ELF-1 (cell line): ENCODE measurements around the gene AKR1C3.
"Not testable (repeated sequence)": the region's sequence is repeated elsewhere in the genome, so short reads cannot be mapped to it uniquely, and the experiment has no call there.

Source experiments
- DNase-seq: peaks from one replicate; pipeline ENCODE4 v3.0.0-alpha.2; 2016; ENCODE audit warnings: low read depth, low spot score

Gene AKR1C3

GRCh38 chr10:5094265-5095205 is at the start of gene AKR1C3:
TSS of gene AKR1C3 (plus strand) at chr10:5094414. CDS start at chr10:5094445, 31 bp downstream.
- DNase-seq, result peak; percentile 11

- DNase-seq, result no peak
These were observed 49.1 kb upstream of the AKR1C3 start for GRCh38 chr10:5045095-5045494.

DNA sequence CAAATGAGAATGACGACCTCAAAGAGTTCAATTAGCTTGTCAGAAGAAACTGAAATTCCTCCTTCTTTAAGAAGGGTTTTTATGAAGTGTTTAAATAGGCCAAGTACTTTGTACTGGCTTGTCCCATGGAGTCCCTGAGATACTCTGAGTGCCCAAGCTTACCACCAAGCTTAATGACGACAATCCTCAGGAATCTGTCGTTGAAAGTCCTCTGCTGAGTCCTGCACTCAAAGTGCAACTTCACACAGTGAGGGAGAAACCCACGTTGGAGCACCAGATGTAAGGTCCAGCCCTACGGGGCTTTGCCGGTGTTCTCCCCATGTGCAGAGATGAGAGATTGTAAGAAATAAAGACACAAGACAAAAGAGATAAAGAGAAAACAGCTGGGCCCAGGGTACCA is 47.8 kb upstream of the AKR1C3 start:
- no peak for DNase-seq

DNA sequence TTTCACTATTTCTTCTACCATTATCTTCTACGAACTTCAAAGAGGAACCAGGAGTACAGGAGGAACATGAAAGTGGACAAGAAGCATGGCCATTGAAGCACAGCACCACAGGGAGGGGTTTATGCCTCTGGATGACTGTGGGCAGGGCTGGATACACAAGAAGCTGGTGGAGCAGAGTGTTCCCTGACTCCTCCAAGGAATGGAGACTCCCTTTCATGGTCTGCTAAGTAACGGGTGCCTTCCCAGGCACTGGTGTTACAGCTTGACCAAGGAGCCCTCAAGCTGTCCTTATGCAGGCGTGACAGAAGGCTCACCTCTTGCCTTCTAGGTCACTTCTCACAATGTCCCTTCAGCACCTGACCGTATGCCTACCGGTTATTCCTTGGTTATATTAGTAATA is 47.2 kb upstream of the AKR1C3 start:
- DNase-seq, result not testable (repeated sequence)

DNA sequence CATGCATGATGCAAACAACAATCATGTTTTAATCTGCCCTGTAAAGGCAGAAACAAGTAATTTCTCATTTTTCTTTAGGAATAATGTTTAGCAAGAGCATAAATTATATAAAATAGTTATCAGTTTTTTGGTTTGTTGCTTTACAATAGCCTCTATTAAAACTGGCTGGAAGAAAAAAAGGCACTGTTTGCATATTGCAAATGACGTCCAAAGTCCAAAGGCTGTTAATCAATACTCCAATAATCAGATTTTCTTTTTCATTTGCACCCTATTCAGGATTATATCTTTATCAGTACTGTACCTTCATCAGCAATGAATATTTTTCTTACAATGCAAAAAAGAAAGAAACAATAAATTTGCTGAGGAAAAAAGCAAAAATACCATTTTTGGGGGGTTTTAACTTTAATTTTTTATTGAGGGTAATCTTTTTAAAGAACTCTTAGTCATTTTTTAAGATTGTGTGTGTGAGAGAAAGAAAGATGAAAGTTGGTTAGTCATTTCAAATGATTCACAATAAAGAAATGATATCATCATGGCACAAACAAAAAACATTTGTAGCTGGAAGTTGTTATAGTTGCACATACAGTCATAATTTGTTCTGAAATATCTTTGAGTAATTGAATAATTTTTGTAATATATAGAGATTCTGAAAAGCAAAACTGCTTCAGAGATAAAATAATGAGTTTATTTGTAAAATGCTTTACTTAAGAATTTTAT is 46.1 kb upstream of the AKR1C3 start:
- DNase-seq, result no peak

GRCh38 chr10:5052951-5053500 is 41.2 kb upstream of the AKR1C3 start:
- DNase-seq, result not testable (repeated sequence)

DNA sequence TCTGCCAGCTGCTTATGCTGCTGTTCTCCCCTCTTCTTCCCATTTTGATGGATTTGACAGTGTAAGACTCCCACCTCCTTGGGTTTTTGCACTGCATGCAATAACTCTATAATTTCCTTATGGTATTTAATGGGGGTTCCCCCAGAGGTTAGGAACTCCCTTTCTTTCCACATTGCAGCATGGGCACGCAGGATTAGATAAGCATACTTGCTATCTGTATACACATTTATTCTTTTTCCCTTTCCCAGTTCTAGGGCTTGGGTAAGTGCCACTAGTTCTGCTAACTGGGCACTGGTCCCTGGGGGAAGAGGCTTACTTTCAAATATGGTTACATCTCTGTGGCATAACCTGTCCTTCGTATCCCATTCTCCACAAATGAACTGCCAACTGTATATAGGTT is 39.4 kb upstream of the AKR1C3 start:
- DNase-seq, result not testable (repeated sequence)

DNA sequence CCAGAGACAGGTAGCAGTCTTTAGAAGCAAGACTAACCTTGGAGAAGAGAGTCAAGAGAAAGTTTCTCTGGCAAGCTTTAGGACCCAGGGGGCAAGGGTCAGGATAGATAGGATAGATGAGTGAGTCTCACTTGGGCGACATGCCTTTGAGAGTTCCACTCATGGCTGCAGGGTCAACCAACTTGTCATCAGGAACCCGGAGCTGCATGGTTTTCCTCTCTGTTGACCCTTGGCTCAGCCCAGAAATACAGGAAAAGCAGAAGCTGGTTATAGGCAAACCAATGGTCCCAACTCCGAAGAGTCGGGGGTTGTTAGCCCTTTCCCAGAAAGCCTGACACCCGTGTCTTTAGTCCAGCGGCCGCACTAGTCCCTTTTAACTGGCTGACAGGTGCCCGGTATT is 34.9 kb upstream of the AKR1C3 start:
- not testable (repeated sequence) for DNase-seq

DNA sequence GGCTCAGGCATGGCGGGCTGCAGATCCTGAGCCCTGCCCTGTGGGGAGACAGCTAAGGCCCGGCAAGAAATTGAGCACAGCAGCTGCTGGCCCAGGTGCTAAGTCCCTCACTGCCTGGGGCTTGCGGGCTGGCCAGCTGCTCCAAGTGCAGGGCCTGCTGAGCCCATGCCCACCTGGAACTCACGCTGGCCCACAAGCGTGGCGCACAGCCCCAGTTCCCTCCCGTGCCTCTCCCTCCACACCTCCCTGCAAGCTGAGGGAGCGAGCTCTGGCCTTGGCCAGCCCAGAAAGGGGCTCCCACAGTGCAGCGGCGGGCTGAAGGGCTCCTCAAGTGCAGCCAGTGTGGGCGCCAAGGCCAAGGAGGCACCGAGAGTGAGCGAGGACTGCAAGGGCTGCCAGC is 33.4 kb upstream of the AKR1C3 start:
- not testable (repeated sequence) for DNase-seq

DNA sequence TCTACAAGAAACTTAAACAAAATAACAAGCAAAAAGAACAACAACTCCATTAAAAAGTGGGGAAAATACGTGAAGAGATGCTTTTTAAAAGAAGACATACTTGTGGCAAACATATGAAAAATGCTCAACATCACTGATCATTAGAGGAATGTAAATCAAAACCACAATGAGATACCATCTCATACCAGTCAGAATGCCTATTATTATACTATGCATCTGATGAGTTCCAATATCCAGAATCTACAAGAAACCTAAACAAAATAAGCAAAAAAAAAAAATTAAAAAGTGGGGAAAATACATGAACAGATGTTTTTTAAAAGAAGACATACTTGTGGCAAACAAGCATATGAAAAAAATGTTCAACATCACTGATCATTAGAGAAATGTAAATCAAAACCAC is 29.6 kb upstream of the AKR1C3 start:
- DNase-seq, result no peak

DNA sequence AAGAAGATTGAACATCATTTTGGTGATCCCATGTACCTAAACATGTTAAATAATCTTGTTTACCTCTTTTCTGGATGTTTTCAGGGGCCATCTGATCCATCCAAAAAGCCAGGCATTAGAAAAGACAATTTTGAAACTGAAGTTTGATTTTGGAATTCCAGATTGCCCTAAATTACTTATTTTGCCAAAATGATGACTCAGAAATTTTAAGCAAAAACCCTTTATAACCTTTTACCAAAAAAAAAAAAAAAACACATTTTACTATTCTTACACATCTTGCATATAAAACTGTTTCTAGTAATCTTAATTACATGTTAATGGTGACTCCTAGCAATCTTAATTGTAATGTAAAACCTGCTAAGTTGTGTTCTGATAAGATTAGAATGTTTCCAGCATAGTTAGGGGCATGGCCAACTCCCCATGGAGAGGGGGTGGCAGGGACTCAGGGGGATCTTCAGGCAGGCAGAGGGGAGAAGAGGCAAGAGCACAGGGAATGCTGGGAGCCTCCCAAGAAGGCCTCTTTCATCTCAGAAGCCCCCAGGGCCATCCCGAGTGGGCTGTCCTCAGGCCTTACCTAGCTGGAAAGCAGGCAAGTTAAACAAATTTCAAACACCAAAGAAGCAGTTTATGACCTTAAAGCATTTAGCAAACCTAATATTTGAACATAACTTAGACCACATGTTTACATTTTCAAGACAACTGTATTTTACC is 25.8 kb upstream of the AKR1C3 start:
- DNase-seq, result no peak

DNA sequence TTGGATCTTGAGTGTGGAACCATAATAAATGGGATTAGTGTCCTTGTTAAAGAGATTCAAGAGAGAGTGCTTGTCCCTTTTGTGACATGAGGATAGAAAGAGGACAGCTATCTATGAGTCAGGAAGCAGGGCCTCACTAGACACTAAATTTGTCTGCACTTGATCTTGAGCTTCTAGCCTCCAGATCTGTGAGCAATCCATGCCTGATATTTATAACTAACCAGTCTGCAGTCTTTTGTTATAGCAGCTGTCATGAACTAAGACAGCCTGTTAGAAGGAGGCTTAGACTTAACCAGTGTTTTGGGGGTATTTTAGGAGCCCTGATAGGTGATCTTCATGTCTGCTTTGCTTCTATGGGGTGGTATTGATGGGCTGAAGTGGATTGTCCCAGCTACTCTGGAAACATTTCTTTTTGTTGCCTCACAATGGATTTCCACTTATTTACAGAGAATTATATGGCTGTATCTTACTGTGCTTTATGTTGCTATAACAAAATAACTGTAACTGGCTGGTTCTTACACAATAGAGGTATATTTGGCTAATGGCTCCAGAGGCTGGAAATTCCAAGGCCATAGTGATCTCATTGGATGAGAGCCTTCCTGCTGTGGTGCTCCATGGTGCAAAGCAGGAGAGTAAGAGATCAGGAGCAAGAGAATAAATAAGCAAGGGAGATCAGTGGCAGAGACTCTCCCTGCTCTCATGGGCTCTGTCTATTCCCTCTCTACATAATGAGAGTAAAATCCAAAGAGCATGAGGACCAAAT is 23.4 kb upstream of the AKR1C3 start:
- DNase-seq, result no peak

DNA sequence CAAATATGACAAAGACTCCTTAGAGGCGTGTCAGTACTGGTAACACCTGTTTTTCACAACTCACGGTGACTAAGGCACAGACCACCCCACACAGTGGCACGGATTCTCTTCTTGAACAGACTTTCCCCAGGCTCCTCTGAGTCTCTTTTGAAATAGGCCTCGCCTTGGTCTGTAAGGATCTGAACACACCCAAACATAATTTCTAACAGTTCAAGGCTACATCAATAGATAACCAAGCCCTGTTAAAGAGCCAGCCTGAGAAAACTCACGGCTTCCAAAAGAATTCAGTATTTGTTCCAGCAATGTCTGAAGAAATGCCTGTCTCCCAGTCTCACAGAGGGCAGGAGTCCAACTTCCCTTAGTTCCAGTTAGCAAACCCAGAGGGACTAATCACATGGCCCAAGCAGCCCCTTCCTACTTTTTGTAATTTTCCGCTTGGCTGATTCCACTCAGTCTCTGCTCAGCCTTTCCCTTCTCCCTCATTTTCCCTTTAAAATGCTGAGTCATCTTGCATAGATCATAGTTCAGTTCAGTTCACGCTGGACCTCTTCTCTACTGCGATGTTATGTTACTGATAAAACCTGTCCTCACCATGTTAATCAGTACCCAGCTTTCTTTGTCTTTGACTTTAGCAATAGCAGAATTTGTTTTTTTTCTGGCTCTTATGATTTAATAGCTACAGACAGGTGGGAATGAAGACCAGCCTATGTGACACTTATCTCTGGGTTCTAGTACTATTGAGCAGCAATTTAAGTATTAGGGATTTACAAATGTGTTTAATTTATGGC is 22.6 kb upstream of the AKR1C3 start:
- peak; percentile 38 for DNase-seq

GRCh38 chr10:5073659-5074058 is 20.6 kb upstream of the AKR1C3 start:
- DNase-seq, result no peak

DNA sequence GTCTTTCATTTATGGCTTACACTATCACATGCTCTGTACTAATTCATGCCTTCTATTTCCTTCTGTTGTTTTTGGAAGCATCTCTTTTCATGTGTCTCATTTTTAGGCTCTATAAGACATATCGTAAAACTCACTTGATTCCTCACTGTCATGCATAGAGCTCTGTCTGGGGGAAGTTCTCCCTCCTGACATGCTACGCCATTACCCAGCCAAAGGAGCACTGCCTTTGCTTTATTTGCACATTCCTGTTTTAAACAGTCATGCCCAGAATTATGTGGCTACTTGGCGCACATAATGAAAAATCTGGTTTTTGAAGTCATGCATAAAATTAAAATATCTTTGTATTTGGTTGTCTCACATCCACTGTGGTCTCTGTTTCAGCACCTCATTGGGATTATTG is 17.6 kb upstream of the AKR1C3 start:
- no peak for DNase-seq

GRCh38 chr10:5078547-5079180 is 15.6 kb upstream of the AKR1C3 start:
- DNase-seq, result no peak

DNA sequence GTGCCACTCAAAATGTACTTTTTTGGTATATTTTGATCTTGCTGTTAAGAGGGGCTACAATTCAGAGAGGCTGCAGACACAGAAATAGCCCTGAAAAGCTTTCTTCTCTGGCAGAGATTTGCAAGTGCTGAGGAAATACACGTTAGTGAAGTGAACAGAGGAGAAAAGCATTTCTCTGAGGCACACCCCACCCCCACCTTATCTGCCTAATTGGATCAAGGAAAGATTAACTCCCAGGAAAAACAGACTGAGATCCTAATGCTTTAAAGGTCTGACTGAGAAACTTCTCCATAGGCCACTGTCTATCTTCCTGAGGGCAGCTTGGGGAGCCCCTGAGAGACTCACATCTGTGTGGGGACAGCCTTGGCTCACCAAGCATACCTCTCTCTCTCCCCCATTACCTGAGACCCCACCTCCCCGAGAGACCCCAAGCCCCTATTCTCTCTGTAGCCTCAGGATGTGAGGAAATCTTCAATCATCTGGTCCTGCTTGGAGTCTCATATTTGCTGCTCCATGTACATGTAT is 14.8 kb upstream of the AKR1C3 start:
- no peak for DNase-seq

GRCh38 chr10:5079836-5080235 is 14.4 kb upstream of the AKR1C3 start:
- DNase-seq, result no peak

- DNase-seq, result no peak
These were observed 13.1 kb upstream of the AKR1C3 start for GRCh38 chr10:5081091-5081490.
